GM18907 (cell line): ENCODE results near the gene ZFAND3.

Experiments
- ATAC-seq: cut with Tn5 transposase; IDR thresholded peaks from one replicate; pipeline ENCODE4 v1.9.1; 2021; ENCODE audit warnings: mild to moderate bottlenecking, moderate library complexity; ENCODE audit not compliant: unreplicated experiment

The ZFAND3 gene

DNA sequence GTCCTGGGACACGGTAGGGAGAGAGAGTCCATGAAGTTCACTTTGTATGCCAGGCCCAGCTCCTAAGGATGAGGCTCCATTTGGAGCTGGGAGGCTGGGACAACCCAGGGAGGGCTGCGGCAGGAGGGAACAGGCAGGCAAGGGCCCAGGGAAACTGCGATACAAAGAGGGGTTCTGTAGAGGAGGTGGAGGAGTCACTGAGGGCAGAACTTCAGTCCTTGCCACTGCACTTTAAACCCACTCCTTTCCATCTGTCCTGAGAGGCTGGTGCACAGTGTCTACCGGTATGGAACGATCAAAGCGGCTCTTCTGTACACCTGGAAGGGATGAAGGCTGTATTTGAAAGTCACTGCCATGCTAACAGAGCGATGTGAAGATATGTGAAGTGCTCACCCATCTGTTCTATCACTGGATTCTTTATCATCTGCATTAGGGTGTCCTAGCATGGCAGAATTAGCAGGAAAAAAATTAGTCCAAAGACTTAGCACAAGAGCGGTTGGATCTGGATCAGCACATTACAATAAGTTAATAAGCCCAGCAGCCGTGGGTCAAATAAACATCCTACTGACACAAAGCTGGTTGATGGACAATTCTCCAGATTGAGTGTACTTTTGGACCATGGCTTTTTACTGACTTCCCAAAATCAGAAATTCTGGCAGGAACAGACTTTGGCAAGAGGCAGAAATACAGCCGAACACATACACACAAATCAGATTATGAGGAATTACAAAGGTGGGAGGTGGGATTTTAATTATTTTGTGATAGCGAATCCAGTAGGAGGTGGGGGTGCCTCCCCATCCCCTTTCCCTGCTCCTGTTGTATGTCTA, 20.9 kb upstream of the ZFAND3 start:
- ATAC-seq = no peak

GRCh38 chr6:37799263-37799644, 20.3 kb upstream of the ZFAND3 start:
- no peak for ATAC-seq

DNA sequence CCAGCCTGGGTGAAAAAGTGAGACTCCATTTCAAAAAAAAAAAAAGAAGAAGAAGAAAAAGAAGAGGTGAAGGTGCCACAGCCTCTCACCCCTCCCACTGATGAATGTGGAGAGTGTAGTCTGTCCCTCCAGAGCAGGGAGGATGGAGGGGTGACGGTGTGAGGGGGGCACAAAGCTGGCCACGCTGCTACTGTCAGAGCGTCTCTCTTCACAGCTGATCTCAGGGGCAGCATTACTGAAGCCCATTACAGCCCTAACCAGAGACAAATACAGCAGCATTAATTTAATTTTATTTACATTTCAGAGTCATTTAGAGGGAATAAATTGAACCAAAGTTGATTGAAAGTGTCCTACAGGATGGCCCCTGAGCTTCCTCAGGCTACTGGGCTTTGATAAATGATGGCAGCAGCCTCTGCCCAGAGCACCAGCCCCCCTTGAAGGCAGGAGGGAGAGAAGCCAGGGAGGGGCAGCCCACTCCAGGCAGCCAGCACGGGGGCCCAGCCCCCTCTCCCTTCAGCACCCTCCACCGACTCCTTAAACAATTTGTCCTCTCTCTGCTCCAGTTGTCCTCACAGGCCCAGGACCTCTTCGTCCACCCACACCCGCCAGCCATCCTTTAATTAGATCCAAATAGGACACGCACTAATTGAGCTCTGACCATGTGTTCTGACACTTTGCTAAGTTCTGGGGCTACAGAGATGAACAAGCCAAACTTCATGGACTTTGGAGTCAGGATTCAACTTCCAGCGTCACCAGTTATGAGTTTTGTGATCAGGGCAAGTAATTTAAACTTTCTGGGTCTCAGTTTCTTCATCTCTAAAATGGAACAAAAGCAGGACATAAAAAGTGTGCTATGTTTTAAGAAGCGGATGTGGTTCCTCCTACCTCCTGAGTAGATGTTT, 18.6 kb upstream of the ZFAND3 start:
- ATAC-seq = no peak

DNA sequence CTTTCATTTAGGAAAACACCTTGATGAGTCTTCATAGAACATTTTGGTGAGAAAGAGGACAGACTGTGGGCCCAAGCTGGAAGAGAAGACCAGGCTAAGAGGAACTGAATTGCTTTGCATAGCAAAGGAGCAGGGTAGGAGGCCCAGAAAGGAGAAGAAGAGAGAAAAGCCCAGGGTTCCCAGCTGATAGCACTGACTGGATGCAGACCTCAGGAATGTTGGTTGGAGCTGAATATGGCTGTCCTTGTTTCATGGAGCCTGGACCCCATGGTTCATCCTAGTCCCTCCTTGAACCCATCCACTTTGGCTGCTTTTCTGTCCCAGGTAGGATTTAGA, 18.0 kb upstream of the ZFAND3 start:
- no peak for ATAC-seq

GRCh38 chr6:37802810-37803209, 16.7 kb upstream of the ZFAND3 start:
- no peak for ATAC-seq

DNA sequence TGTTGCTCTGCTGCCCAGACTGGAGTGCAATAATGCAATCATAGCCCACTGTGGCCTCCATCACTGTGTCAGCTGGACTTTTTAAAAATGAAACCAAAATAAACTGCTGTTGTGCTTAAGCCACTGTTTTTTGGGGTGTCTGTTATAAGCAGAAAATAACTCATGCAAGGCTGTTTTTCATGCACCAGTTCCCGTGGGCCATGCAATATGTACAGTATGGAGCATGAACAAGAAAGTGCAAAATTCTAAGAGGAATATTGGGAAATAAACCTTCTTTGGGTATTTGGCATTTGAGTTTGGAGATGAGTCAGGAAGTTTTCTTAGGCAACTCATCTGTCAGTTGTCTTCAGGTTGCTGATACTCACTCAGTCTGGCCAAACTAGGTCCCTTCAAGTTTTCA, 14.9 kb upstream of the ZFAND3 start:
- ATAC-seq = no peak

GRCh38 chr6:37806213-37806612, 13.3 kb upstream of the ZFAND3 start:
- ATAC-seq = no peak

GRCh38 chr6:37807656-37808055, 11.9 kb upstream of the ZFAND3 start:
- ATAC-seq = no peak

DNA sequence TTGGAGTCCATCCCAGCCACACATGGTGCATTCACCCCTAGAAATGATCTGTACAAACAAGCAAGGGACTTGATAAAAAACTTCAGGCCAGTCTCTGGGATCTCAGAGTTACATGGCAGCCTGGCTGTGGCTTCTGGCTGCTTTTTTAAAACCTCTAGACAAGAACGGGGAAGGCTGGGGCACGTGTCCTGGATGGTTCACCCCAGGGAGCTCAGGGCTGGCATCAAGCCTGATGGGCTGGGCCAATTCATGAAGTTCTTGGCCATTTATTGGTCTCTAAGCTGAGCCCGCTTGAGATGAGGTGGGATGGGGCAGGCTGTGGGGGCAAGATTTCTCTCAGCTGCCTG, 10.4 kb upstream of the ZFAND3 start:
- no peak for ATAC-seq

DNA sequence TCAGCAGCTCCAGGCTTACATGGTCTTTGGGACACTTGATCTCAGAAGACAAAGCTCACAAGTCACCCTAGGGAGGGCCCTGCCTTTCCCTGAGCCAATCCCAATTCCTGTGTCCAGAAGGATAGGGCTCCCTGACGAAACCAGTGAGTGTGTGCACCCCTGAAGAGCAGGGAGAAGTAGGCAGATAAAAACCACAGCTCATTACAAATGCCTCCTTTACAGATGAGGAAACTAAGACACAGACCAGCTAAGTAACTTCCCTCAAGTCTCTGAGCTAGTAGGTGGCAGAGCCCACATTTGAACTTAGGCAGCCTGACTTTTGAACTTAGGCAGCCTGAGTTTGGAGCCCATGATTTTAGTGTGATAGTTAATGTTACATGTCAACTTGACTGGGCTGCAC, 6.7 kb upstream of the ZFAND3 start:
- ATAC-seq = no peak

DNA sequence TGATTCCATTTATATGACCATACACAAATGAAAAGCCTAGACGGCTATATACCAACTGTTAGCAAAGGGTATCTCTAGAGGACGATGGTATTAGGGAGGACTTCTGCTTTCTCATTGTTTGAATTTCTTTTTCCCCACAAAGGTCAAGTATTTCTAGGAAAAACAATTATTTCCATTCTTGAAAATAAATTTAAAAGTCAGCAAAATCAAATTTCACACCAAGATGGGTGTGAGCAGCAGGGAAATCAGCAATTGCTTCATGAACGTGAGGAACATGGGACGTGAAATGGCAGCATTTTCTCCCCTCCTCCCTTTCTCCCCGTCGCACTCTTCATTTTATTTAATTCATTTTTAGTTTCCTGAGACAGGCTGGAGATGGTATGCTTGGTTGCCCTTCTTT, 5.2 kb upstream of the ZFAND3 start:
- no peak for ATAC-seq

- ATAC-seq = no peak
These were observed 2.7 kb upstream of the ZFAND3 start for GRCh38 chr6:37816599-37817375.

DNA sequence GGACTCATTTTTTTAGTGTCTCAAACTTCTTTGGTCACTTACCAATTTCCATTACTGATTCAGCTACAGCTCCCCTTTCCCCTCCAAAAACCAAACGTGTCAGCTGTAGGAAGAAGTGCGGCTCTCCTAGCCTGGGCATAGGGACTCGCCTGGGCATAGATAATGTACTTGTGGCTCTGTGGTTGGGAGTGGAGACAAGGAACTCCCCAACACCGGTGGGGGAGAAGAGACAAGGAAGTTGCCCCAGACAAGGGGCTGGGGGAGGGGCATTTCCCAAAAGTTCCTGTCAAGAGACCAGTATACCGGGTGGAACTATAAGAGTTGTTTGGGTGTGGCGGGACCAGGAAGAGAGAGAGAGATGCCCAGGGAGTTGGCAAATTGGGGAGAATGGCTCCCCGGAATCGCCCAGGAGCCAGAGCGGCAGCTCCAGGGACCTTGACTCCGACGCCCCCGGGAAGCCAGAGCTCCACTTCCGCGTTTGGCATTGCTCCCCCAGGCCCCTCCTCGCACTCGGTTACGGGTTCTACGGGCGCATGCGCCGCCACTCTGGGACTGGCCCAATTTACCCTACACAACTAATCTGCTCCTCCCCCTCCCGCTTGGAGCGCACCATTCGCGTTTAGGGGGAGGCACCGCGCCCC, 871 bp upstream of the ZFAND3 start:
- peak; percentile 74 for ATAC-seq

- ATAC-seq = peak; percentile 23
These were observed 533 bp downstream of the ZFAND3 start for GRCh38 chr6:37819802-37820717.

DNA sequence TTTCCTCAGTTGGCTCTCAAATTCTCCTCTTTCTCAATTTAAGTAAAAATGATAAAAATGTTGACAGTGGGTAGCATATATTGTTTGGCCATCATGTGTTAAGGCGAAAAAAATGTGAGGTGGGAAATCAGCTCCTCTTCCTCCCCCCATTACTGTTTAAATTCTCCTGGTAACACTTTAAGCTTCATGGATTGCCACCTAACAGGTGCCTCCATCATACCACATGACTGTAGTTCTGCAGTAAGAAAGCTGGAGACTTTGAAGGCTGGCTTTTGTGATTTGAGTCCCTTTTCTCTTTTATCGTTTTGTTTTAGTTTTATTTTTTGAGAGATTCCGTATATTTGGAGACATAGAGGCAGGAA, 1.2 kb downstream of the ZFAND3 start:
- ATAC-seq = no peak

GRCh38 chr6:37821446-37821845, 1.9 kb downstream of the ZFAND3 start:
- ATAC-seq = no peak

DNA sequence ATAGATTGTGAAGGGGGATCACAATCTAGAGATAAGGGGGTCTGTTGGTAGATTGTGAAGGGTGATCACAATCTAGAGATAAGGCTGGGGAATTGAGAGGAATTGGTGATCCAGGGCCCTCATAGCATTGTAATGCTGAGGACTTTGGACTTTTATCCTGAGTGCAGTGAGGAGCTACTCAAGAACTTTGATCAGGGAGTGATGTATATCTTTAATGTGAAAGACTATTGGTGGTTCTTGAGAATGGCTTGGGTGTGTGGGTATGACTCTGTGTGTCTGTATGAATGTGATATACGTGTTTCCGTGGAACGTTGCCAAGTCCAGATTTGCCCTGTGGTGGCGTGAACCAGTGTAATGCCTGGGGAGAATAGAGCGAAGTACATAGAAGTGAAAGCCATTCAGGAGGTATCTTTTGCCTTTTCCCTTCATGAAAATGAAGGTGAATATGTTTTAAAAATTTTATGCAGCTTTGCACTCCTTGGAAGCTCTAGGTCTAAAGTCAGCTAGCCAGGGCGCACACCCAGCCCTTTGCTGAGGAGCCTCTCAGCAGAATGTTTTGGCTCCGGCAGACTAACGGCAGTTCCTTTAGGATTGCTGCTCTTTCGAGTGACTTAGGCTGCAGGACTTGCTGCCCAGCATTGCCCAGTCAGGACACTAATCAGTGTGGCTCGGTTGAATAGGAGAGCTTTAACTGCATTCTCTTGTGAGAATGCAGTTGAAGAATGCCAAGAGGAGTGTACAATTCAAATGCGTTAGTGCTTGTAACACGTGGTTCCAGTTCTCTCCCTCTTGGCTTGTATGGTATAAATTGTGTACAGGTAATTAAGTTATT, 3.5 kb downstream of the ZFAND3 start:
- ATAC-seq = no peak

GRCh38 chr6:37824170-37824569, 4.6 kb downstream of the ZFAND3 start:
- ATAC-seq = no peak

DNA sequence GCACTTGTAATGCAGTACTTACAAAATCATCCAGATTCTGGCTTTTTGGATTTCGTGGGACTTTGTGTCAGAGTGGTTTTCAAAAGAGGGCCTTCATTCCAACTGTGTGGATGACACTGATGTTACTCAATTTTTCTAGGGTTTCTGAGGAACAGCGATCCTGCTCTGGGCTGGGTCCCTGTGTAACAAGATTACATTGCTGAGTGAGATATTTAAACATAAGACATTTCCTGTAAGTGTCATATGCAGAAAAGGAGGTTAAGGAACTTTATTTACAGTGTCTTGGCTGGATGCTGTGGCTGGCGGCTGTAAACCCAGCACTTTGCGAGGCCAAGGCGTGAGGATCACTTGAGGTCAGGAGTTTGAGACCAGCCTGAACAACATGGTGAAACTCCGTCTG, 6.7 kb downstream of the ZFAND3 start:
- ATAC-seq = no peak
